Ectodermal cell (in vitro differentiated cells): ENCODE data around the gene CCDC57.

ENCODE experiments used
- H3K27ac ChIP-seq: 2 replicates; pipeline ENCODE4 v1.7.0; 2013; ENCODE audit warnings: mild to moderate bottlenecking, low read depth, low read length; ENCODE audit not compliant: insufficient read depth, poor library complexity, severe bottlenecking
- H3K27me3 ChIP-seq: 2 replicates; pipeline ENCODE4 v1.7.0; 2013; ENCODE audit warnings: mild to moderate bottlenecking, low read length; ENCODE audit not compliant: insufficient read depth, control insufficient read depth, poor library complexity, severe bottlenecking
- H3K36me3 ChIP-seq: one replicate; pipeline ENCODE4 v1.7.0; 2013; ENCODE audit warnings: low read length; ENCODE audit not compliant: control insufficient read depth, insufficient read depth
- H3K4me1 ChIP-seq: one replicate; pipeline ENCODE4 v1.7.0; 2013; ENCODE audit warnings: low read length; ENCODE audit not compliant: control insufficient read depth, insufficient read depth
- H3K4me3 ChIP-seq: 2 replicates; pipeline ENCODE4 v1.7.0; 2013; ENCODE audit warnings: low read depth, low read length, control low read depth; ENCODE audit not compliant: insufficient read depth
- H3K9me3 ChIP-seq: 2 replicates; pipeline ENCODE4 v1.7.0; 2013; ENCODE audit warnings: mild to moderate bottlenecking, low read length, moderate library complexity; ENCODE audit not compliant: control insufficient read depth
- WGBS, 2 experiments: methylation state at CpG; one replicate each; pipeline ENCODE4 v1.1.7; 2013; ENCODE audit warnings: missing lambda C conversion rate in 2 of 2; 5-methylcytosine and 5-hydroxymethylcytosine counted together

Gene CCDC57

DNA sequence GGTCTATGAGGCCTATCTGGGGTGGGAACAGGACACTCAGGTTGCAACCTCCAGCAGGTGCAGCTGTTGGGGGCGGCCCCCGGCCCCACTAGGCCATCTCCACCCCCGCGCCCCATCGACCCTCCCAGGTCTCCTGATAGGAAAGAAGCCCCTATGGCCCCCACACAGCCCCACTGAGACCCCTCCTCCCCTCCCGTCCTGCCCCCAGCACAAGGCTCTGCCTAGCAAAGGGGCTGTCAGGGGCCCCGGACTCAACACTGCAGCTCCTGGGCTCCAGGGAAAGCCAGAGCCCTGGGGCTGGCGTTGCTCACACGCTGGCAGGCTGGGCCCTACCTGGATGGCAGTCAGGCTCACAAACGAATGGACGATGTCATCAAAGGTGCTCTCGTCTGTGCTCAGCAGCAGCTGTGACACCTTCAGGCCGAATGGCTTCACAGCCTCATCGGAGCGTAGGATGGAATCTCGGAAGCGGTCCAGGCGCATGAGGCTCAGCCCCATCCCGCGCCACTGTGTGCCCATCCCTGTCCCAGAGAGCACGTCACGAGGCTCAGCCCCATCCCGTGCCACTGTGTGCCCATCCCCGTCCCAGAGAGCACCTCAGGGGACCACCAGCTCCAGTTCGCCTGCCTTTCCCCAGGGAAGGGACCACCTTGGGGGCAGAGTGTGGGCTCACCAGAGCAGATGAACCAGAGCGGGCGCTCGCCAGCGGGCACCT lies 121.9 kb downstream of the CCDC57 start:
- Histone ChIP-seq H3K27ac (no peak overlapping the region), H3K4me3 (no peak overlapping the region), H3K9me3 (no peaks in the 10 kb centered on the region), H3K36me3 (peaks cover 70% of the 10 kb centered on the region), H3K27me3 (no peaks in the 10 kb centered on the region), H3K4me1 (no peaks in the 10 kb centered on the region)
- WGBS, 2 experiments, result 96% methylated on average over 29 of the region's 29 CpGs

DNA sequence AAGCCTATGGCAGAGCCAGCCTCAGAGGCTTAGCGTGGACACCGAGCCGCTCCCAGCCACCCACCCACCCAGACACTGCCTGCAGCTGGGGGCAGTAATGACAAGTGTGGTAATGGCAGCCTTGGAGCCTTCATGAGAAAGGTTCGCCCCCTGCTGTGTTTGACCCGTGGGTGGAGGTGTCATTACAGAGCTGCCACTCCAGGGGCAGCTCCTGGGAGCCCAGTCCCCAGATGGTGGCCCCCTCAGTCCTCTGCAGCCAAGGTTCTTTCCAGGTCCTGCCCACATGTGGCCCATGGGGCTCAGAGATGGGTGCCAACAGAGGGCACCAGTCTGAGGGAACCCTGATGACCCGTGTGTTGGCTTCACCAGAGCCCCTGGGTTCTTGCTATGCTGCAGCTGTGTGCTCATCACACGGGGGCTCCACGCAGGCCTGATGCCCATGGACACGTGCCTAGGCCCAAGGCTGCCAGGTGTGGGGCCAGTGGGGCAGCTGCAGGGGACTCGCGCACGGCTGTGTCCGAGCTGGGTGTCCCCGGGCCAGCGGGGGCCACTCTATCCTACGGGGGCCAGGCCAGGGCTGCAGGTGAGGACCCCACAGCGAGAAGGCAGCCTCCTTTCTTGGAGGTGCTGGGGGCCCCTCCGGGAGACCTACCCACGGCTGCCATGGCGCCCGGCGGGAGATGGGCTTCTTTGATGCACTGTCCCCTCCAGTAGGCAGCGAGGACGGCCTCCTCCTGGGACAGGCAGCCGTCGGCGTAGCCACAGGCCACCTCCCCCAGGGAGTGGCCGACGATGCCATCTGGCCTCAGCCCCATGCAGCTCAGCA lies 122.7 kb downstream of the CCDC57 start:
- H3K4me3 ChIP-seq, result no peak overlapping the region
- H3K36me3 ChIP-seq, result peaks cover 70% of the 10 kb centered on the region

DNA sequence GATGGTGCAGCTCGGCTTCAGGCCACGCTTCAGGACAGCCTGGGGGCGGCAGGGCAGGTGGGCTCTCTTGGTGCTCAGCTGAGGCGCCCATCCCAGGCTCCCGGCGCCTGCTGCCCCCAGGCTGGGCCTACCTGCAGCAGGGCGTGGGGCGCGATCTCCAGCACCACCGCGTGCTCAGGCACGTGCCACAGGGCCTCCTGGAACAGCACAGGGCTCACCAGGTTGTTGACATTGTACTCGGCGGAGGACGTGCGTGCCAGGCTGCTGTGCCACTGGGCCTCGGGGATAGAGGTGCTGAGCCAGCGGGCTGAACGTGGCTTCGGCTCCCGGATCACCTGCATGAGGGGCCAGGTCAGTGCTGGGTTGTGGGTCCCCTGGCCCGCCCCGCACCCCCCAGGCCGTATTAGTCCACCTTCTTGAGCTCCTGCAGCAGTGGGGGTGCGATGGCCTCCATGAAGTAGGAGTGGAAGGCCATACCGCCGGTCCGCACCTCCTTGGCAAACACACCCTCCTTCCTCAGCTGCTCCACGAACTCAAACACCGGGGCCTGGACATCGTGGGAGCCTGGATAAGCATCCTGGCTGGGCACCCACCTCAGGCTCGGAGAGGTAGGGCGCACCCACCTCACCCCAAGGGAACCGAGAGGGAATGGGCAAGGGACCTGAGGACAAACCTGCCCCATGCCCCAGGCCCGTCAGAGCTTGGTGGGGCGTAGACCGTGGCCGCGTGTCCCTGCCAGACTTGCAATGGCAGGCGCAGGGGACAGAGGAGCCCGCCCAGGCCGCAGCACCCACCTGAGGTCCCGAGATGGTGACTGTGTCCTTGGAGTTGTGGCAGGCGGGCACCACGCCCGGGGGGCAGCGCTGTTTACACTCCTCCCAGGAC lies 123.6 kb downstream of the CCDC57 start:
- no peak overlapping the region for H3K4me3 ChIP-seq
- H3K4me1 ChIP-seq, result no peaks in the 10 kb centered on the region
- no peaks in the 10 kb centered on the region for H3K27me3 ChIP-seq
- peaks cover 77% of the 10 kb centered on the region for H3K36me3 ChIP-seq
- 96 to 97% methylated on average over 47 of the region's 47 CpGs for WGBS, 2 experiments
- no peak overlapping the region for H3K27ac ChIP-seq
- no peaks in the 10 kb centered on the region for H3K9me3 ChIP-seq

More for the DNA sequence above, 122.7 kb downstream of the CCDC57 start:
- H3K27ac ChIP-seq, result no peak overlapping the region
- H3K9me3 ChIP-seq, result no peaks in the 10 kb centered on the region
- no peaks in the 10 kb centered on the region for H3K27me3 ChIP-seq
- no peaks in the 10 kb centered on the region for H3K4me1 ChIP-seq
- 94 to 96% methylated on average over 29 of the region's 29 CpGs for WGBS, 2 experiments

DNA sequence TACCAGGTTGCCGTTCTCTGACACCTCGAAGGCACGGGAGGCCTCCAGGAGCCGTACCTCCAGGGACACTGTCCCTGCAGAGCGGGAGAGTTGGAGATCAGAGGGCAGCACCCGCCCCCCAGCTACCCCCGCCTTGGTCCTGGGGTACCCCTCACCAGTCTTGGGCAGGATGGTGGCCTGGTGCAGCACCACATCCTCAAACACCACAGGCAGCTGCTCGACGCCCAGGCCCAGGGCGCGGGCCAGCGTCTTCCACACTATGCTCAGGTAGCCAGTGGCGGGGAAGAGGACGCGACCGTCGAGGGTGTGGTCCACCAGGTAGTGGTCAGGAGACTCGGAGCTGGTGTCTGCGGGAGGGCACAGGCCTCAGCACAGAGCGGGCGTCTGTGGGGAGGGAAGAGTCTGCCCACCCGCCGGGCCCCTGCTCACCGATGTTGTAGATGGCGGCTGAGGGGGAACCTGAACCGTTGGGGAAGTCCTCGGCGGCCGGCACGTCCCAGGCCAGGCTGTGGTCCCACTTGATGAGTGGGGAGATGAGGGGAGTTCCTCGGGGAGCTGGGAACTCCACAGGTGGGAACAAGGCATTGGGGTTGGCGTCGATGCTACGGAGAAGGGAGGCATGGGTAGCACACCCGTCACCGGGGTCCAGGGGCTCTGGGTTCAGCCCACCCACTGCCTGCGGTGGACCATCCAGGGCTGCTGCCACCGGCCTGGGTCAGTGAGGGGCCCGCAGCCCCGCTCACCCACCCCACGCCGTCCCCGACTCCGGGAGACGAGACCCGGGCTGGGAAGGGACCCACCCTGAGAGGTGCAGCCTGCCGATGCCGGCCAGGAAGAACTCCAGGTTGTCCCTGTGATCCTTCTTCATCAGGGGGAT lies 124.4 kb downstream of the CCDC57 start:
- Histone ChIP-seq H3K36me3 (peaks cover 80% of the 10 kb centered on the region), H3K9me3 (no peaks in the 10 kb centered on the region), H3K27me3 (no peaks in the 10 kb centered on the region), H3K27ac (no peak overlapping the region), H3K4me1 (no peaks in the 10 kb centered on the region), H3K4me3 (no peak overlapping the region)
- WGBS, 2 experiments, result 96 to 98% methylated on average over 48 of the region's 48 CpGs

DNA sequence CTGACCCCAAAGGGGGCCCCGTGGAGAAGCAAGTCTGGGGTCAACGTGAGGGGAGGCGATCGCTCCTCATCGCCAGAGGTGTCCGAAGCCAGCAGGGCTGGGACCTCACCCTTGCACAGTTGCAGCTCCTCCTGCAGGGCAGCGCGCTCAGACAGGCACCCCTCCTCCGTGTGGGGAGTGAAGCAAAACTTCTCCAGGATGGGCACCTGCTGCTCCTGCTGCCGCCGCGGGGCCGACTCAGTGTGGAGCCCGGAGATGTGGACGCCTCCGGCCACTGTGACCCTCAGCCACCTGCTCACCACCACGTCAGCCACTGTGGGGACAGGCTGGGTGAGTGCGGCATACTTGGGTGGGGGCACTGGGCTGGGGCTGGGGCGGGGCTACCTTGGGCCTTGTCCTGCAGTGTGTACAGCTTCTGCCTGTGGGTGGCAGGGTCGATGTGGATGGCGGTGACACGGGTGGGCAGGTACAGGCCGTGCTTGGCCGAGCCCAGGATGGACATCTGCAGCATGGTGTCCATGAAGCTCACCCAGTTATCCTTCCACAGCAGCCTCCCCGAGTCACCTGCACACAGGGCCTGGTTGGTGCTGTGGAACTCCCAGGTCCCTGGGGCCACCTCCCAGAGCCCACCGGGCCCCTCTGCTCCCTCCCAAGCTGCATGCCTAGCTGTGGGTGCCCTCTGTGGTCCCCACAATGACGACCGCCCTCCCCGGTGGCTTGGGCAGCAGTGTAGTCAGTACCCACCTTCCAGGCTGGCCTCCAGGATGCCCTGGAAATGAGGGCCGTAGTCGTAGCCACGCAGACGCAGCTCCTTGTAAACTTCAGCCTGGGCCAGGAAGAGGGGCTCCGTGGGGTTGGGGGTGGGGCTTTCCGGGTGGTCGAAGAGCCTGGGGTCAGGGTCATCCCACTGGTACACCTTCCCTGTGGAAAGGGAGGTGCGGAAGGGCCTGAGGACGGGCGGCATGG lies 125.4 kb downstream of the CCDC57 start:
- Histone ChIP-seq H3K36me3 (peaks cover 80% of the 10 kb centered on the region), H3K27ac (no peak overlapping the region), H3K4me1 (no peaks in the 10 kb centered on the region), H3K9me3 (no peaks in the 10 kb centered on the region), H3K4me3 (no peak overlapping the region), H3K27me3 (no peaks in the 10 kb centered on the region)
- 94 to 95% methylated on average over 39 of the region's 39 CpGs for WGBS, 2 experiments

DNA sequence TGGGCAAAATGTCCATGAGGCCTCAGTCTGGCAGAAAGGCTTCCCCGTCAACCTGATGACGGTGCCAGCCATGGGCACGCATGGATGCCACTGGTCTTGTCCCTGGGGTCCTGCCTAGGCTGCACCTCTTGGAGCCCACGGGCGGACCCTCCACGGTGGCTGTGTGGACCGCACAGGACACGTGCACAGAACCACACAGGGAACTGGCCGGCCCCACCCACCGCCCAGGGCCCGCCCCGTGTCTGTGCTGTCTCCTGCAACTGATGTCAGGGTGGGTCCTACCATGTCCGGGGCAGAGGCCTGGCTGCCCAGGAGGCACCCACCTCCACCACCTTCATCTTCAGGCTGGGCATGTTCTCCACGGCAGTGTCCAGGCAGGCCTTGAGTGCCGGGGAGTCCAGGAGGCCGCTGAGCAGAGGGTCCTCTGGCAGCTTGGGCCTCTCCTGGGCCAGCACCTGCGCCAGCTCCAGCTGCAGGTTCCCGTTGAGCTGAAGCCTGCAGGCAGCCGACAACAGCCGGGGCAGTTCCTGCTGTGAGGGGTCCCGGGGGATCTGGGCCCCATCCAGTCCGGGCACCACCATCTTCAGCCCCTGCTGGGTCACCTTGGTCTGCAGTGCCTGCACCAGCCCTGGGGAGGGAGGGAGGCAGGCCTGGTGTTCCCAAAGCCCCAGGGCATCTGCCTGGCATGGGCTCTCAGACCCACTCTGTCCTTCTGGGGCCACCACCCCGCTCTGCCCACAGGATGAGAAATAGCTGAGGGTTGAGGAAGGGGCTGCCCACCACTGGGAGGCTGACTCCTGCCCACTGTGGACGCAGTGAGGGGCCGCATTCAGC lies 126.5 kb downstream of the CCDC57 start:
- 96 to 97% methylated on average over 25 of the region's 25 CpGs for WGBS, 2 experiments
- Histone ChIP-seq H3K27ac (no peak overlapping the region), H3K4me1 (no peaks in the 10 kb centered on the region), H3K9me3 (no peaks in the 10 kb centered on the region), H3K4me3 (no peak overlapping the region), H3K36me3 (peaks cover 75% of the 10 kb centered on the region), H3K27me3 (no peaks in the 10 kb centered on the region)

DNA sequence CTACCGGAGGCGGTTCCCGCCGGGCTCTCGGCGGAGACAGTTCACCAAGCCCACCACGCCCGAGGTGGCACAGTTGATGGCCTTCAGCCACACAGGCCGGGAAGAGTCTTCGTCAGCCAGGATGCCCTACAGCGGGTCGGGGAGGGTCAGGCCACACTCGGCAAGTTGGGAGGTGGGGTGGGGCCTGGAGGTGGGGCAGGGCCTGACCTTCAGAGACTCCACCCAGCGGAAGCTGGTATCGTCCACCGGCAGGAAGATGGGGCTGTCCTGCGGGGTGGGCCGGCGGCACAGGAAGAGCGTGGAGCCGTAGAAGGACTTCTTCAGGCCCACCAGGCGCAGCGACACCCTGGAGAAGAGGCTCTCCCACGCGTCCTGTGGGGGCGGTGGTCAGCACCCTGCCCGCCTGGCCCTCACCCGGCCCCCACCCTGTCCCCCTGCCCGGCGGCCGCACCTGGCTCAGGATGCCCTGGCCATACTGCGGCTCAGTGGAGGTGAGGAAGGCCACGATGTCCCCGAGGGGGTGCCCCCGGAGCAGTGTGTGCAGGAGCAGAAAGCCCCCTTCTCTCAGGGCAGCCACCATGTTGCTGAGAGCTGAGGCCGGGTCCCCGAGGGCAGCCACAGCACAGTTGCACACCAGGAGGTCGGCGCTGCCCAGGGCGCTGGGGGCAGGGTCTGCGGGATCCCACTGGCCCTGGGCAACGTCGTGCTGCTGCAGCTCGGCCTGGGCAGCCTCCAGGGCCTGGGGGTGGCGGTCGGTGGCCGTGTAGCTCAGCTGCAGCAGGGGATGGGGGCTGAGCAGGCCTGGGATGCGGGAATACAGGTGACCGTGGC lies 127.4 kb downstream of the CCDC57 start:
- Histone ChIP-seq H3K4me3 (no peak overlapping the region), H3K4me1 (no peaks in the 10 kb centered on the region), H3K27me3 (no peaks in the 10 kb centered on the region), H3K27ac (no peak overlapping the region), H3K9me3 (no peaks in the 10 kb centered on the region), H3K36me3 (peaks cover 75% of the 10 kb centered on the region)
- WGBS, 2 experiments, result 93 to 96% methylated on average over 49 of the region's 49 CpGs
